DOHH2 (cell line): ENCODE measurements around the gene MYH8.
A peak's percentile ranks its signal among the peaks of the same experiment; 100 is the strongest.

Experiments used
- H3F3A ChIP-seq: fragments of 200-600 bp; sonication (generic), shearing (Covaris generic); 2 replicates; pipeline ENCODE4 v1.6.0; 2016; ENCODE audit warnings: antibody characterized with exemption, mild to moderate bottlenecking; ENCODE audit not compliant: control insufficient read depth, insufficient read depth
- H3K27ac ChIP-seq: fragments of 200-600 bp; sonication (generic); 2 replicates; pipeline ENCODE4 v1.5.1; 2014; ENCODE audit warnings: low read depth, mild to moderate bottlenecking, low read length, moderate library complexity
- H3K27me3 ChIP-seq: fragments of 200-600 bp; sonication (generic); 2 replicates; pipeline ENCODE4 v1.6.1; 2014; ENCODE audit warnings: mild to moderate bottlenecking, low read length, mixed read lengths; ENCODE audit not compliant: control insufficient read depth
- H3K36me3 ChIP-seq: fragments of 200-600 bp; sonication (generic); 2 replicates; pipeline ENCODE4 v1.6.1; 2014; ENCODE audit warnings: mild to moderate bottlenecking, low read length, moderate library complexity, mixed read lengths; ENCODE audit not compliant: control insufficient read depth
- H3K4me1 ChIP-seq: fragments of 200-600 bp; sonication (generic); 2 replicates; pipeline ENCODE4 v1.6.1; 2014; ENCODE audit warnings: mild to moderate bottlenecking, low read length, mixed read lengths; ENCODE audit not compliant: control insufficient read depth
- H3K4me2 ChIP-seq: fragments of 200-600 bp; sonication (generic); 2 replicates; pipeline ENCODE4 v1.6.0; 2014; ENCODE audit warnings: mild to moderate bottlenecking, low read length, moderate library complexity
- H3K4me3 ChIP-seq: fragments of 200-600 bp; sonication (generic); 2 replicates; pipeline ENCODE4 v1.5.1; 2014; ENCODE audit warnings: mild to moderate bottlenecking, low read length, mixed read lengths
- H3K79me2 ChIP-seq: fragments of 200-600 bp; sonication (generic); 2 replicates; pipeline ENCODE4 v1.6.1; 2014; ENCODE audit warnings: mild to moderate bottlenecking, low read length, mixed read lengths; ENCODE audit not compliant: control insufficient read depth
- H3K9me2 ChIP-seq: fragments of 200-600 bp; sonication (generic); replicated peaks from 2 replicates; pipeline ENCODE4 v1.6.1; 2014; ENCODE audit warnings: mild to moderate bottlenecking, low read length, mixed read lengths; ENCODE audit not compliant: control insufficient read depth
- H3K9me3 ChIP-seq: fragments of 200-600 bp; sonication (generic); 2 replicates; pipeline ENCODE4 v1.6.1; 2014; ENCODE audit warnings: antibody characterized with exemption, low read length, mixed read lengths; ENCODE audit not compliant: control insufficient read depth, insufficient read depth
- H4K20me1 ChIP-seq: fragments of 200-600 bp; sonication (generic); 2 replicates; pipeline ENCODE4 v1.6.0; 2014; ENCODE audit warnings: low read depth, mild to moderate bottlenecking, antibody characterized with exemption, low read length, moderate library complexity; ENCODE audit not compliant: control insufficient read depth, insufficient read depth
- EZH2phosphoT487 ChIP-seq: fragments of 200-600 bp; sonication (generic); IDR thresholded peaks from 2 replicates; pipeline ENCODE4 v1.6.1; 2017; ENCODE audit warnings: borderline replicate concordance, mild to moderate bottlenecking, antibody characterized with exemption, low read length, moderate library complexity, mixed read lengths
- TF ChIP-seq, protein P1 (sequence below): fragments of 200-600 bp; sonication (generic); IDR thresholded peaks from one replicate; pipeline ENCODE4 v1.5.1; 2014; ENCODE audit warnings: antibody characterized with exemption, mild to moderate bottlenecking, low read depth, low read length; ENCODE audit not compliant: poor library complexity, severe bottlenecking

Gene MYH8

GRCh38 chr17:10368561-10368960 lies 53.2 kb downstream of the MYH8 start:
- TF ChIP-seq EZH2phosphoT487: no peak
- TF ChIP-seq, protein P1, sequence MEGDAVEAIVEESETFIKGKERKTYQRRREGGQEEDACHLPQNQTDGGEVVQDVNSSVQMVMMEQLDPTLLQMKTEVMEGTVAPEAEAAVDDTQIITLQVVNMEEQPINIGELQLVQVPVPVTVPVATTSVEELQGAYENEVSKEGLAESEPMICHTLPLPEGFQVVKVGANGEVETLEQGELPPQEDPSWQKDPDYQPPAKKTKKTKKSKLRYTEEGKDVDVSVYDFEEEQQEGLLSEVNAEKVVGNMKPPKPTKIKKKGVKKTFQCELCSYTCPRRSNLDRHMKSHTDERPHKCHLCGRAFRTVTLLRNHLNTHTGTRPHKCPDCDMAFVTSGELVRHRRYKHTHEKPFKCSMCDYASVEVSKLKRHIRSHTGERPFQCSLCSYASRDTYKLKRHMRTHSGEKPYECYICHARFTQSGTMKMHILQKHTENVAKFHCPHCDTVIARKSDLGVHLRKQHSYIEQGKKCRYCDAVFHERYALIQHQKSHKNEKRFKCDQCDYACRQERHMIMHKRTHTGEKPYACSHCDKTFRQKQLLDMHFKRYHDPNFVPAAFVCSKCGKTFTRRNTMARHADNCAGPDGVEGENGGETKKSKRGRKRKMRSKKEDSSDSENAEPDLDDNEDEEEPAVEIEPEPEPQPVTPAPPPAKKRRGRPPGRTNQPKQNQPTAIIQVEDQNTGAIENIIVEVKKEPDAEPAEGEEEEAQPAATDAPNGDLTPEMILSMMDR: no peak
- H3K27me3 ChIP-seq: no peaks in the 10 kb centered on the region

GRCh38 chr17:10360578-10360977 lies 61.2 kb downstream of the MYH8 start:
- Histone ChIP-seq H3K9me2 (no peaks in the 10 kb centered on the region), H3F3A (no peaks in the 10 kb centered on the region), H3K79me2 (no peaks in the 10 kb centered on the region), H3K27me3 (no peaks in the 10 kb centered on the region), H3K27ac (no peak overlapping the region), H3K36me3 (no peaks in the 10 kb centered on the region), H3K4me3 (no peak overlapping the region), H3K4me2 (no peak overlapping the region), H3K9me3 (no peaks in the 10 kb centered on the region), H3K4me1 (no peaks in the 10 kb centered on the region), H4K20me1 (no peaks in the 10 kb centered on the region)
- TF ChIP-seq EZH2phosphoT487: no peak
- TF ChIP-seq, protein P1: no peak

More at GRCh38 chr17:10368561-10368960, 53.2 kb downstream of the MYH8 start:
- Histone ChIP-seq H3K9me2 (no peaks in the 10 kb centered on the region), H3K9me3 (no peaks in the 10 kb centered on the region), H3K4me1 (no peaks in the 10 kb centered on the region), H3K36me3 (no peaks in the 10 kb centered on the region), H3K4me3 (no peak overlapping the region), H3K4me2 (no peak overlapping the region), H3K79me2 (no peaks in the 10 kb centered on the region), H3K27ac (no peak overlapping the region), H4K20me1 (no peaks in the 10 kb centered on the region), H3F3A (no peaks in the 10 kb centered on the region)

- Histone ChIP-seq H3K9me3 (no peaks in the 10 kb centered on the region; the same call in 1 of the 2 replicates), H3K27ac (no peak overlapping the region), H3K4me2 (no peak overlapping the region), H3K4me3 (no peak overlapping the region), H3K9me2 (no peaks in the 10 kb centered on the region), H3F3A (no peaks in the 10 kb centered on the region), H3K79me2 (no peaks in the 10 kb centered on the region), H3K4me1 (no peaks in the 10 kb centered on the region), H4K20me1 (no peaks in the 10 kb centered on the region), H3K27me3 (no peaks in the 10 kb centered on the region), H3K36me3 (no peaks in the 10 kb centered on the region)
- TF ChIP-seq EZH2phosphoT487: no peak
- TF ChIP-seq, protein P1: peak; percentile 75
Observed at GRCh38 chr17:10357768-10358167, 64.0 kb downstream of the MYH8 start.
